ENCODE measurements around the gene CFAP46.

GRCh38 chr10:132890301-132890700 is 52.1 kb downstream of the CFAP46 start:
- TF ChIP-seq CTCF (conservative IDR thresholded peaks at IDR 0.05; ENCODE audit: low read length) (no peak), EZH2phosphoT487 (IDR thresholded peaks at IDR 0.05; ENCODE audit: borderline replicate concordance, low read depth, low read length) (no peak)
